Measurements from ENCODE around the gene XAF1.
"Not testable (repeated sequence)": the region's sequence is repeated elsewhere in the genome, so short reads cannot be mapped to it uniquely, and the experiment has no call there.

The XAF1 gene

GRCh38 chr17:6755281-6755680 lies 565 bp upstream of the XAF1 start:
- DNase-seq: no peak

- DNase-seq: no peak
Measured at GRCh38 chr17:6756425-6757031, 682 bp downstream of the XAF1 start.

GRCh38 chr17:6757747-6758146 lies 1.9 kb downstream of the XAF1 start:
- no peak for DNase-seq

- DNase-seq: no peak
Measured at GRCh38 chr17:6761779-6762178, 5.9 kb downstream of the XAF1 start.

GRCh38 chr17:6768447-6768846 lies 12.6 kb downstream of the XAF1 start:
- no peak for DNase-seq

- DNase-seq: no peak
Measured at GRCh38 chr17:6772016-6772415, 16.2 kb downstream of the XAF1 start.

- DNase-seq: not testable (repeated sequence)
Measured at GRCh38 chr17:6774906-6775305, 19.1 kb downstream of the XAF1 start.

- DNase-seq: no peak
Measured at GRCh38 chr17:6775871-6776405, 20.1 kb downstream of the XAF1 start, which contains the start of gene FBXO39. Gene FBXO39 (plus strand): TSS chr17:6776215. CDS start chr17:6779869, 3,654 bp downstream.

GRCh38 chr17:6779411-6779810 lies 23.6 kb downstream of the XAF1 start:
- DNase-seq: no peak

GRCh38 chr17:6780001-6780400 lies 24.2 kb downstream of the XAF1 start:
- DNase-seq: no peak

GRCh38 chr17:6780886-6781285 lies 25.0 kb downstream of the XAF1 start:
- no peak for DNase-seq

GRCh38 chr17:6782244-6782643 lies 26.4 kb downstream of the XAF1 start:
- no peak for DNase-seq

GRCh38 chr17:6786618-6787017 lies 30.8 kb downstream of the XAF1 start:
- DNase-seq: no peak

GRCh38 chr17:6787081-6787693 lies 31.3 kb downstream of the XAF1 start:
- no peak for DNase-seq

- DNase-seq: no peak
Measured at GRCh38 chr17:6789146-6789545, 33.3 kb downstream of the XAF1 start.

GRCh38 chr17:6793748-6794493 lies 38.1 kb downstream of the XAF1 start:
- no peak for DNase-seq

GRCh38 chr17:6796017-6796886 lies 40.4 kb downstream of the XAF1 start:
- DNase-seq: no peak

- no peak for DNase-seq
Measured at GRCh38 chr17:6796887-6797490, 41.1 kb downstream of the XAF1 start.

GRCh38 chr17:6797718-6798351 lies 42.0 kb downstream of the XAF1 start:
- no peak for DNase-seq

- no peak for DNase-seq
Measured at GRCh38 chr17:6799738-6800137, 43.9 kb downstream of the XAF1 start.

GRCh38 chr17:6800422-6801027 lies 44.7 kb downstream of the XAF1 start:
- DNase-seq: peak; percentile 15

GRCh38 chr17:6811510-6811909 lies 55.7 kb downstream of the XAF1 start:
- DNase-seq: no peak

Measured in stimulated activated CD4-positive, alpha-beta T cell treated with anti-CD3 and anti-CD28 coated beads, Interleukin-1b, Interleukin-23, amount 100 ng/mL, for 48 hours (primary cell).